GM21717 (cell line): ENCODE measurements around the gene MED15.
"Not testable (repeated sequence)": the region's sequence is repeated elsewhere in the genome, so short reads cannot be mapped to it uniquely, and the experiment has no call there.

ENCODE experiments used
- ATAC-seq: cut with Tn5 transposase; IDR thresholded peaks from one replicate; pipeline ENCODE4 v1.9.1; 2021; ENCODE audit warnings: mild to moderate bottlenecking, moderate library complexity; ENCODE audit not compliant: unreplicated experiment

Gene MED15

DNA sequence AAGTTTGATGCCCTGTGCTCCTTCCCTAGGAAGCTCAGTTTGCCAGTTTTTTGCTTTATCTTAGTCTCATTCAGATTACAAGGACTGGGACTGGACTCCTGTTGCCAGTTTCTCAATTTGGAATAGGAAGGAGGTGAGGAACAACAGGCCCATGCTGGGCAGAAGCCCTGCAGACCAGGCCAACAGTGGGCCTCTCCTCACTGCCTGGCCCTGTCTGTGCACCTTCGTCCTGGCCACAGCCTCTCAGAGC lies 23.7 kb downstream of the MED15 start:
- ATAC-seq: no peak

DNA sequence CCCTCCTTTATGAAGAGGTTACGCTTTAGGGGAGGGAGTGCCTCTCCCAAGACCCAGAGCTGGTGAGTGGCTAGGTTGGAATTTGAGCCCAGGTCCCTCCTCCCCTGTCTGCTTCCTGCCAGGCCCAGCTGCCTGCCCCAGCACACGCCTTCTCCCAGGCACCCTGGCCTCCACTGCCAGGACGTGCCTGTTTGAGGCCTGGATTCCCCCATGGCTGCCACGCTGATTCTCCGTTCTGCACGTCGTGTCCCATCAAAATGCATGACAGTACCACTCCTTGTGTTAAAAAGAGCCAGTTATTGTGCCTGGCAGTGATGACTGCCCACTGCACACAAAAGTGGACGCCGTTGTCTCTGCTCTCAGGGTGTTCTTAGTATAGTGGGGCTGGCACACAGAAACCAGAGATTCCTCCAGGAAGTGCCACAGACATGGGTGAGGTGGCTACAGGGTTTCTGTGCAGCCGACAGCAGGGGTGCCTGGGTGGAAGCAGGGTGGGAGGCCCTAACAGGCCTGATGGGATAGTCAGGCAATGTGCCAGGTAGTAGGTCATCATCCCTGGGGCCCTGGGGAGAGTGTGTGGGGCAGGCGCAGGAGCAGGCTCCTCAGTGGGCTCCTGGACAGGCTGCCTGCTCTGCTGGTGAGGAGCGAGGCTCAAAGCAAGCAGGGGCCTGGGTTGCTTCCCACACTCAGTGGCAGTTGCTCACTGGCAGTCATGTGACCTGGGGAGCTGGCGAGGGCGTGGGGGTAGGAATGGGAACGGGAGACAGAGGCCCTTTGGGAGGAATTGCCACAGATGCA lies 24.2 kb downstream of the MED15 start:
- no peak for ATAC-seq

DNA sequence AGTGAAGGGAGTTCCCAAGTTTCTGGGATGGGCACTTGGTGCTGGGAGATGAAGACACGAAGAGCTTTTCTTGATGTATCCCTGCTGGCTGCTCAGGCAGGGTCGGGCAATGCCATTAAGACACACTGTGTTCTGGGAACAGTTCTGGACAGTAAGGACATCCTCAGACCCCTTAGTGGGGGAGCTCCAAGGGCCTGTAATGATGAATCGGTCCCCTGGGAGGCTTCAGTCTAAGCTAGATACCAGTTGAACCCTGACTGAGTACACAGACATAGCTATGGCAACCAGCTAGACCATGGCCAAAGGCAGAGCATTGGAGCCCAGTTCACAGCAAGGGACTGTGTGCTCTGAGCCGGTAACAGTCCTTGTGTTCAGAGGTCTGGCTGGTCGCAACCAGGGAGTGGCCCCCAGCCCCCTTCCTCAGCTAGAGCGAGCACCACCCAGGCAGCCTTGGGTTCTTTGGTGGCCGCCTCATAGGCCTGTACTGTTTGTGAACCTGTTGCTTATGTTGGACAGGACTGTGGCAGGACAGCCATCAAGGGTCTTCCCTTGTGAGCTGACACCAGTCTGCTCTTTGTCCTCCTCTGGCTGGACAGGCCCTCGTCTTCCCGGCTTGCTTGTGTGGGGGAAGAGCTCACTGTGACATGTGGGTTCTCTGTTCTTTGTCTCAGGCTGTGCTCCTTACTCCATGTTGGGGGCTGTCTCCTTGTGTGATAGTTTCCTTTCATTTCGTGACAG lies 25.0 kb downstream of the MED15 start:
- ATAC-seq: no peak

DNA sequence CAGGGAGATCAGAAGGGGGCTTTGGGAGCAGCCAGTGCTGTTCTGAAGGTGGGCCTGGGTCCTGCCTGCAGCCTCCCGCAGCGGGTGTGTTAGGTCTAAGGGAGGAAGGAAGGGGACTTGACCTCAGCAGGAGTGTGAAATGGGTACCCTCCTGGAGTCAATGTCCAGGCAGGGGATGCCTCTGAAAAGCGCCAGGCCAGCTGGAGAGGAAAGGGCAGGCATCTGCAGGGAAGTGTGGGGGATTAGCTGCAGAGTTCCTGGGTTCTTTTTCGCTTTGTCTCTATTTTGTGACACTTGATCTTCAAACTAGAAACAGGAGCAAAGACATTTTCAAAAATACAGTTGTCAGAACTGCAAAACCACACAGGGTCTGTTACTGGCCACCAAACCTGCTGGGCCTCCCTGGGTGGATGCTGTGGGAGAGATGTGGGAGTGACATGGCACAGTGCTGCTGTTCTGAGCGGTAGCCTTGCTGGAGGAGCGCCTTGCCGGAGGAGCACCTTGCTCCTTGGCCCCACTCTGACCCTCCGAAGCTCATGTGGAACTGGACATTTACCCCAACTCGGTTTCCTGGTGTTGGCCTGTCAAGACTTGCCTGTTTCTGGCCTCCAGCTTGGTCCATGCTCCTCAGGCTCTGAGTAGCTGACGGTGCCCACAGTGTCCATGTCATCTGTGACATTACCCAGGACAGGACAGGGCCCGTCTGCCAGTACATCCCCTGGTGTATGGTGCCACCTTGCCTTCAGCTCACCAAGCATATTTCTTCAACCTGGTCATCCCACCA lies 25.9 kb downstream of the MED15 start:
- ATAC-seq: no peak

DNA sequence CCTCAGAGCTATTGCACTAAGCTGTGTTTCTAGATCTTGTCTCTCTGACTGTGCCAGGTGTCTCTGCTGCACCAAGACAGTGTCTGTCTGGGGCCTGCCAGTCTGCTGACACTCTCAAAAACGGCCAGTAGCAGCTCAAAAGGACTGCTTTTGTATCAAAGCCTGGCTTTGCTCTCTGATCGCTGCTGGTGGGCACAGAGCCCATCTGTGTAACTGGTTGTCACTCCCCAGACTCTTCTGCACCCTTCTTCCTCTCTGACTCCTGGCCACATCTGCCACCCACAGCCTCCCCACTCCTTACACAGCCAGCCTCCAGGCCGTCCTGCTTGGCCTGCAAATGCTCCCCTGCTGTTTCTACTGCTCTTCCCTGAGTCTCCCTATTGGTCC lies 26.5 kb downstream of the MED15 start:
- no peak for ATAC-seq

DNA sequence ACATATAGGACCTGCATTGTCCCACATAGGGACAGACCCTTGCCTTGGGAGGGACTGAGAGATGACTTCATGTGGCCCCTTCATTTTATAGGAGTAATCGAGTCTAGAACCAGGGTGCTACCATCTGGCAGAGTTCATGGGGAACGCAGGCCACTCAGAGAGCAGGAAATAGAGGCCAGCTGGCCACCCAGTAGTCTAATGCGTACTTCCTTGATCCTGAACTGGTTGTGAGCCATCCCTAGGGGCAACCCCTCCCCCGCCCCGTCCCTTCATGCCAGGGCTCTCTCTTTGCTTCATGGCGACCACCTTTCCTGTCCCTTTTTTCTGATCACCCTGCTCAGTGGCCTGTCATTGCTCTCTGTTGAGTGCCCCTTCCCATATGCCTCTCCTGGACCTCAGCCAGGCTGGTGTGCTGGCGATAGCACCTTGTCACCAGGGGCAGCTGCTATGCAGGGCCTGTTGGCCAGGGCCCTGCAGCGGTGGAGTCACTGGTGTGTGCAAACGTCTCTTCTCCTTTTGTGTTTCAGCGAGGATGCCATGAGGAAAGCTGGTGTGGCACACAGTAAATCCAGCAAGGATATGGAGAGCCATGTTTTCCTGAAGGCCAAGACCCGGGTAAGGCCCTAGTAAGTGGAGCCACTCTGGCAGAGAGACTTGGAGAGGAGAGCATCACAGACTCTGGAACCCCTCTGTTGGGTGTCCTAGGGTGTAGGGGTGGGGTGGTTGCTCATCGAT lies 29.3 kb downstream of the MED15 start:
- ATAC-seq: no peak

DNA sequence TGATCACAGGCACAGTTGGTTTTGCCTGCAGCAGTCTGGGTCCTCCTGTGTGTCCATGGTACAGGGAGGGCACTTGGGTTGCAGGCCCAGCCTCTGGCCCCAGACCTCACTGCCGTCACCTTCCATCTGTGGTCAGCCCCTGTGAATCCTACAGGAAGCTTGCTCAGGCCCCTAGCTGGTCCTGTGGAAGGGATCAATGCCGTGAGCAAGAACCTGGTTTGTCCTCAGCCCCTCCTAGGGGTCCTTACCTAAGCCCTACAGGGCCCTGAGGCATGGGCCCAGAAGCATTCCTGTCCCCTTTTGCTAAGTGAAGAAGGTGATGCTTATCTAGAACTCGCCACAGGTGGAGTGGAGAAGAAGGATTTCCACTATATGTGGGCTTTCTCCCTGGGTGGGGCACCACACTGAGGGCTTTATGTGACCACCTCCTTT lies 29.9 kb downstream of the MED15 start:
- no peak for ATAC-seq

DNA sequence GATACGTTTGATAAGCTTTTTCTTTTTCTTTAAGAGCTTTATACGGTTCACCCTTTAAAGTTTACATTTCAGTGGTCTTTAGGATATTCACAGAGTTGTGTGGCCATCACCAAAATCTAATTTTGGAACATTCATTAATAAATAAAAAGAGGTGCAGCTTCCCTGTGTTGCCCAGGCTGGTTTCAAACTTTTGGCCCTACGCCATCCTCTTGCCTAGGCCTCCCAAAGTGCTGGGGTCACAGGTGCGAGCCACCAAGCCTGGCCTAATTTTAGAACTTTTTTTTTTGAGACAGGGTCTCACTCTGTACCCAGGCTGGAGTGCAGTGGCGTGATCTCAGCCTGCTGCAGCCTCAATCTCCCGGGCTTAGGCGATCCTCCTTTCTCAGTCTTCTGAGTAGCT lies 30.6 kb downstream of the MED15 start:
- no peak for ATAC-seq

DNA sequence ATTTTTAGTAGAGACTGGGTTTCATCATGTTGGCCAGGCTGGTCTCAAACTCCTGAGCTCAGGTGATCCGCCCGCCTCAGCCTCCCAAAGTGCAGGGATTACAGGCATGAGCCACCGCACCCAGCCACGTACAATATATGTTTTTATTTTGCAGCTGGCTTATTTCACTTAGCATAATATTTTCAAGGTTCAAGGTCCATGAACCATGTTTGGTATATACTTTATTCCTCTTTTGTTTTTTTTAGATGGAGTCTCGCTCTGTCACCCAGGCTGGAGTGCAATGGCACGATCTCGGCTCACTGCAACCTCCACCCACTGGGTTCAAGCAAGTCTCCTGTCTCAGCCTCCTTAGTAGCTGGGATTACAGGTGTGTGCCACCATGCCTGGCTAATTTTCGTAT lies 31.5 kb downstream of the MED15 start:
- not testable (repeated sequence) for ATAC-seq

DNA sequence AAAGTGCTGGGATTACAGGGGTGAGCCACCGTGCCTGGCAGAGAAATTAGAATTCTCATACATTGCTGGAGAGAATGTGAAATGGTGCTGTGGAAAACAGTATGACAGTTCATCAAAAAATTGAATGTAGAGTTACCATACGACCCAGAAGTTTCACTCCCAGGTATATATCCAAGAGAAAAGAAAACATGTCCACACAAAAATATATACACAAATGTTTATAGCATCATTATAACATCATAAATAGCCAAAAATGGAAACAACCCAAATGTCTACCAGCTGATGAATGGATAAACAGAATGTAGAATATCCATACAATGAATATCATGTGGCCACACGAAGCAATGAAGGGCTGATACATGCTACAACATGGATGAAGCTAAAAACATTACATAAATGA lies 34.6 kb downstream of the MED15 start:
- ATAC-seq: no peak

DNA sequence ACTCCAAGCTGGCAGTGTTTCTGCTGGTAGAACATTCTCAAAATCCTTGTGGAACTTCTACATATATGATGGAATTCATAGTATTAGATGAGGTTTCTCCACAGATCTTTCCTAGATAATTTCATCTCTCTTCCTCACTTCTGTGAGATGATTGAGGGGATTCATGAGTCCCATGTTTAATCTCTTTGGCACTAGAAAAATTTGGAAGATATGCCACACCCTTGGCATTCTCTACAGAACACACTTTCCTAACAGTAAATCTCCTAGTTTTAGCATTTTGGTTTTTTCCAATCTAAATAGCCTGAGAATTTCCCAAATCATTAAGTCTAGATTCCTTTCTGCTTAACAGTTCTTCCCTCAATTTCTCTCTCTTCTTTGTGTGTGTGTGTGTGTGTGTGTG lies 35.3 kb downstream of the MED15 start:
- no peak for ATAC-seq

DNA sequence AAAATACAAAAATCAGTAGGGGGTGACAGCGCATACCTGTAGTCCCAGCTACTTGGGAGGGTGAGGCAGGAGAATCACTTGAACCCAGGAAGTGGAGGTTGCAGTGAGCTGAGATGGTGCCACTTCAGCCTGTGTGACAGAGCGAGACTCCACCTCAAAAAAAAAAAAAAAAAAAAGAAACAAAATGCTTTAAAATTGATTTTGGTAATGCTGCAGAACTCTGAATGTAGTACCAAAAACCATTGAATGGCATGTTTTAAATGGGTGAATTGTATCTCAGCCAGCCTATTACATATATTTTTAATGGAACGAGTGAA lies 37.9 kb downstream of the MED15 start:
- ATAC-seq: not testable (repeated sequence)

DNA sequence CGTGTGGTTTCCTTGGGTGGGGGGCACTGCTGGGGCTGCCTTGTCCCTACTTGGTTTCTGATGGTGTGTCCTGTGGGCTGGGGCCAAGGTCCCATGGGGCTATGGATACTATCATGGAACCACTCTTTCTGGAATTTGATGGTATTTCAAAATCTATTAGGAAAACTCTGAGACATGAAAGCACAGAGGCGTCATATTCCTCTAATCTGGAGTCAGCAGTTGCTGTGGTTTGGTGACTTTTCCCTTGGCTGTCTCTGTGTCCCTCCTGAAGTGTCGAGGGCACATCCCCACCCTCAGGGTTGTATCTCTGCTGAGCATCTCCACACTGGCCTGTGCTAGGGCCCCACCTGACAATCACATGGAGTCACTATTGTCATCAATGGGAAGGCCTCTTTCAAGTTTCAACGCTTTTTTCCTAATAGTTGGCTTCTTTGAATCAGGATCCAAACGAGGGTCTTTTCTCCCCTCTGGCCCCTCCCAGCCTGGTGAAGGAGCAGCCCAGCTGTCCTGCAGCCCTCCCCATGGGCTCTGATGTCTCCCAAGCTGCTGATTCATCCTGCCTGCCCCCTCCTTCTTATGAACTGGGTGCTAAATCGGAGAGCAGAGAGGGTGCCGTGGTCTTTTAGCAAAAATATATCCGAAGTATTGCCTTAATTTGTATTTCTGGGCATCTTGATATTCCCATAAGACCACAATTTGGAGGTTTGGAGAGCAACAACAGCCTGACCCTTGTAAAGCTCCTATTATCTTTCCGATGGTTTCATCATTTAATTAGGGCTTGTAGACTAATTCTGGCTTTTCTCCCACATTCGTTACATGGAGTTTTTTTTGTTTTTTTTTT lies 38.5 kb downstream of the MED15 start:
- no peak for ATAC-seq

DNA sequence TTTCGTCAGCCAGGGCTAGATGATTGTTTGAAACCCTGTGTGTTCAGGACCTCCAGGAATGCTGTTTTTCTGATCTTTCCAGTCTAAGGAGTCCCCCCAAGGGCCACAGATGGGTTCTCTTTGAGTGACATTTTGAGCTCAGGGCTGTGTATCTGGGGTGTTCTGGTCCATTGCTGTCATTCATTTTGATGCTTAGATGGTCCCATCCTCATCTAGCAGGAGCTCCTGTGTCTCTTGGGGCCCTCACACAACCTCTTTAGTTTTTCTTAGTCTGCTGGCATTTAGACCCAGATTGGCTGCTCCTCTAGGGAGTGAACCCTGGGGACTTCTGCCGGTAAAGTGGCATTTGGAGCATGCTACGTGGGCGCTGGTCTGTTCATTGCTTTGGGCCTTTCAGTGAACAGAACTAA lies 39.1 kb downstream of the MED15 start:
- no peak for ATAC-seq

DNA sequence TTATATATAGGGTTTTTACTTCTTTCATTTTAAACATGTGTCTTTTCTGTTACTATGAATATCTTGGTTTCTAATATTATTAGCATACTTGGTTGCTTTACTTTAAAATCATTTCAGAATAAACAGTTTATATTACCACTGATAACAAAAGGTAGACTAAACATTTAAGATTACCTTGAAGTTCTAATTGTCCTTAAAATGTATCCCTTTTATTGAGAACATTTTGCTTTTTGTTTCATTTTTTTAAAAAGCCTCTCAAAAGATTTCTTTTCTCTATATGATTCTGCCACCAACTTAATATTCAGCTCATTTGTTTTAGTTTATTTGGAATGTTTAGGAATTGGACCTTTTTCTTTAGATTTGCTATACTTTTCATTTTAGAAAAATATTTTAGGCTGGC lies 39.6 kb downstream of the MED15 start:
- no peak for ATAC-seq

DNA sequence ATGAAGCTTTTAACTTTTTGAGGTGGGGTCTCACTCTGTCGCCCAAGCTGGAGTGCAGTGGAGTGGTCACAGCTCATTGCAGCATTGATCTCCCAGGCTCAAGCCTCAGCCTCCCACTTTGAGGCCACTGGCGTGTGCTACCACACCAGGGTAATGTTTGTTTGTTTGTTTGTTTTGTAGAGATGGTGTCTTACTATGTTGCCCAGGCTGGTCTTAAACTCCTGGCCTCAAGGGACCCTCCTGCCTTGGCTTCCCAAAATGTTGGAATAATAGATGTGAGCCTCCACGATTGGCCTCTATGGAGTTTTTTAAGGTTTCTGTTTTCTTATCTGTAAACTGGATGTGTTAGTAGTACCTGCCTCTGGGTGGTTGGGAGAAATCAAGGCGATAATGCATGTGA lies 41.4 kb downstream of the MED15 start:
- no peak for ATAC-seq

DNA sequence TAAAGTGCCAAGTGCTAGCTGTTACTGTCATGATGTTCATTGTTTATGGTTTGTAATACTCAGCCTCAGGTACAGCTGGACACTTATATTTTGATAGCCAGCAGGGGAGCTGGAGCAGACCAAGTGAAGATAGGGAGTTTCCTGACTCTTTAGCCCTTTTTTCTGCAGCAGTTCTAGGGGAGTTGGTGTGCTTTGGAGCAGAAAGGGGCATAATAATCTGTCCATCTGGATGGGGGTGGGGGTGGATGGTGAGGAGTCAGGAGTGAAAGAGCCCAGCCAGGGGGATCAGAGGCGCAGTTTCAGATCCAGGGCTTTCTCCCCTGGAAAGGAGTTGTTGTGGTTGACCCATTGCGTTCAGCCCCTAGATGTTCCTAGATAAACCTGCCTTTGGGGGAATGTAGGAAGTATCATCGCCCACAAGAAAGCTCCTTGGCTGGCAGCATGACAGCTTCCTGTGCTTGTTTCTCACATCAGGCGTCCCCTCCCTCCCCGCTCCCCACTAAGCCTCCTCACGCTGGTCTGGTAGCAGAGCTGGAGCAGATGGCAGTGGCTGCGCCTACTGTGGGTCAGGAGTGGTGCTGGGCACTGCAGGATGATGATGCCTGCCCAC lies 41.9 kb downstream of the MED15 start:
- no peak for ATAC-seq

DNA sequence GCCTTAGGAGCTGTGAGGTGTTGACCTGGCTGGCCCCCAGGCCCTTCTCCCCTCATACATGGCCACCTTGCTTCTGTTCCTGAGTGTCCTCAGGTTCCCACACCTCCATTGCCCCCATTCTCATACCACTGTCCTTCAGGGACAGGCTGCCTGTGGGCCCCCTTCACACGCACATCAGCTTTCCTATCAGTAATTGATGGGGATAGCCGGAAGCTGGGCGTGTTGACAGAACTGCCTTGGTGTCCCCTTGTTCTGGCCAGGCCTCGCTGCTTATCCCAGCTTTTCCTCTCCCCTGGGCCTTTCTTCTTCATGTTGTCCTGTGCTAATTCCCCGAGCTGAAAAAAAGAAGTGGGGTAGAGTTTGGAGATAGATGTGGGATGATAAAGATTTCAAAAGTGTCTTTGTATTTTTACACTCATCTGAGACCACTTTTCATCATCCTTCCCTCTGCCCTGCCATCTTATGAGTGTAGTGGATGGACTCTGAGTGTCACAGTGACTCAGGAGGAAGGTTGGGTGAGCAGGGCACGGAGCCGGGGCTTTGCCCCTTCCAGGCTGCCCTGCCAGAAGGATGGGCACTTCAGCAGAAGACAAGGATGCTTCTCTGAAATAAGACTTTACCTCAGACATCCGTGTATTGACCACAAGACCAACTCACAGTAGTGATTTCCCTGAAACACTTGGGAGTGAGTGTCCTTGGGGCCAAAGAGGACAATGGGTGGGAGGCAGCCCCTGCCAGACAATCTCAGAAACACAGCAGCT lies 42.8 kb downstream of the MED15 start:
- ATAC-seq: no peak
